HL-60 (cell line): ENCODE results near the gene FRS3.

ENCODE experiments used
- DNase-seq, 2 experiments: peaks; one replicate each; pipeline ENCODE4 v3.0.0-alpha.2; 2010 to 2020; ENCODE audit warnings: low read depth in 1 of 2, low spot score in 1 of 2
- H3K27ac ChIP-seq: fragments of 250-450 bp; sonication (Bioruptor Pico); replicated peaks from 2 replicates; pipeline ENCODE4 v1.5.1; 2020; ENCODE audit warnings: mild to moderate bottlenecking, moderate library complexity
- H3K27me3 ChIP-seq: fragments of 250-450 bp; sonication (Bioruptor Pico); 2 replicates; pipeline ENCODE4 v1.5.1; 2021; ENCODE audit warnings: mild to moderate bottlenecking, moderate library complexity; ENCODE audit not compliant: insufficient read depth, poor library complexity, severe bottlenecking
- H3K4me3 ChIP-seq: replicated peaks from 2 replicates; pipeline ENCODE4 v1.5.1; 2011; ENCODE audit warnings: mild to moderate bottlenecking, control low read depth, low read length; ENCODE audit not compliant: insufficient read depth
- GABPA ChIP-seq: IDR thresholded peaks from 2 replicates; pipeline ENCODE4 v1.6.1; 2012; ENCODE audit warnings: low read depth
- POLR2AphosphoS5 ChIP-seq: IDR thresholded peaks from 2 replicates; pipeline ENCODE4 v1.6.1; 2012; ENCODE audit warnings: low read depth
- SPI1 ChIP-seq: IDR thresholded peaks from 2 replicates; pipeline ENCODE4 v1.6.1; 2012; ENCODE audit warnings: low read depth, mild to moderate bottlenecking, borderline replicate concordance
- TF ChIP-seq, protein P1 (sequence below): IDR thresholded peaks from one replicate; pipeline ENCODE4 v1.5.1; 2011; ENCODE audit warnings: low read length, control low read depth, inconsistent platforms; ENCODE audit not compliant: insufficient read depth
- TF ChIP-seq, protein P2 (sequence below): IDR thresholded peaks from 2 replicates; pipeline ENCODE4 v1.6.1; 2012; ENCODE audit warnings: low read depth; ENCODE audit not compliant: insufficient replicate concordance

FRS3 gene

DNA sequence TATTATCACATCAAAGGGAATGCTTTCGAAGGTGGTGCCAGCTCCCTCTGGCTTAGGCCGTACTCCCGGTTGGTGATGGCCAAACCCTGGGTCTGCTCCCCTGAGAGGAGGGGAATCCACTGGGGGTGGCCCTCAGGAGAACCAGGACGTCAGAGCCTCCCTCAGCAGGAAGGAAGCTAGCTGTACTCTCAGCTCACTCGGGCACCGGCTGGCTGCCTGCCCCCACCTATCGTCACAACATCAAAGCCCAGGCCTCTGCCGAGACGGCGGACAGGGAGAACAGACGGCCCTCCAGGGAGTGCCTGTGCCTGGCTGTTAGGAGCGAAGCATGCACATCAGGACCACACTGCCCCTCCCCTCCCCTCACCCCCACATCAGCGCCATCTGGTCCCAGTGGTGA lies 23.3 kb downstream of the FRS3 start:
- no peak for DNase-seq
- TF ChIP-seq SPI1 = no peak
- TF ChIP-seq, protein P1, sequence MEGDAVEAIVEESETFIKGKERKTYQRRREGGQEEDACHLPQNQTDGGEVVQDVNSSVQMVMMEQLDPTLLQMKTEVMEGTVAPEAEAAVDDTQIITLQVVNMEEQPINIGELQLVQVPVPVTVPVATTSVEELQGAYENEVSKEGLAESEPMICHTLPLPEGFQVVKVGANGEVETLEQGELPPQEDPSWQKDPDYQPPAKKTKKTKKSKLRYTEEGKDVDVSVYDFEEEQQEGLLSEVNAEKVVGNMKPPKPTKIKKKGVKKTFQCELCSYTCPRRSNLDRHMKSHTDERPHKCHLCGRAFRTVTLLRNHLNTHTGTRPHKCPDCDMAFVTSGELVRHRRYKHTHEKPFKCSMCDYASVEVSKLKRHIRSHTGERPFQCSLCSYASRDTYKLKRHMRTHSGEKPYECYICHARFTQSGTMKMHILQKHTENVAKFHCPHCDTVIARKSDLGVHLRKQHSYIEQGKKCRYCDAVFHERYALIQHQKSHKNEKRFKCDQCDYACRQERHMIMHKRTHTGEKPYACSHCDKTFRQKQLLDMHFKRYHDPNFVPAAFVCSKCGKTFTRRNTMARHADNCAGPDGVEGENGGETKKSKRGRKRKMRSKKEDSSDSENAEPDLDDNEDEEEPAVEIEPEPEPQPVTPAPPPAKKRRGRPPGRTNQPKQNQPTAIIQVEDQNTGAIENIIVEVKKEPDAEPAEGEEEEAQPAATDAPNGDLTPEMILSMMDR = no peak
- no peak for TF ChIP-seq GABPA
- TF ChIP-seq, protein P2, sequence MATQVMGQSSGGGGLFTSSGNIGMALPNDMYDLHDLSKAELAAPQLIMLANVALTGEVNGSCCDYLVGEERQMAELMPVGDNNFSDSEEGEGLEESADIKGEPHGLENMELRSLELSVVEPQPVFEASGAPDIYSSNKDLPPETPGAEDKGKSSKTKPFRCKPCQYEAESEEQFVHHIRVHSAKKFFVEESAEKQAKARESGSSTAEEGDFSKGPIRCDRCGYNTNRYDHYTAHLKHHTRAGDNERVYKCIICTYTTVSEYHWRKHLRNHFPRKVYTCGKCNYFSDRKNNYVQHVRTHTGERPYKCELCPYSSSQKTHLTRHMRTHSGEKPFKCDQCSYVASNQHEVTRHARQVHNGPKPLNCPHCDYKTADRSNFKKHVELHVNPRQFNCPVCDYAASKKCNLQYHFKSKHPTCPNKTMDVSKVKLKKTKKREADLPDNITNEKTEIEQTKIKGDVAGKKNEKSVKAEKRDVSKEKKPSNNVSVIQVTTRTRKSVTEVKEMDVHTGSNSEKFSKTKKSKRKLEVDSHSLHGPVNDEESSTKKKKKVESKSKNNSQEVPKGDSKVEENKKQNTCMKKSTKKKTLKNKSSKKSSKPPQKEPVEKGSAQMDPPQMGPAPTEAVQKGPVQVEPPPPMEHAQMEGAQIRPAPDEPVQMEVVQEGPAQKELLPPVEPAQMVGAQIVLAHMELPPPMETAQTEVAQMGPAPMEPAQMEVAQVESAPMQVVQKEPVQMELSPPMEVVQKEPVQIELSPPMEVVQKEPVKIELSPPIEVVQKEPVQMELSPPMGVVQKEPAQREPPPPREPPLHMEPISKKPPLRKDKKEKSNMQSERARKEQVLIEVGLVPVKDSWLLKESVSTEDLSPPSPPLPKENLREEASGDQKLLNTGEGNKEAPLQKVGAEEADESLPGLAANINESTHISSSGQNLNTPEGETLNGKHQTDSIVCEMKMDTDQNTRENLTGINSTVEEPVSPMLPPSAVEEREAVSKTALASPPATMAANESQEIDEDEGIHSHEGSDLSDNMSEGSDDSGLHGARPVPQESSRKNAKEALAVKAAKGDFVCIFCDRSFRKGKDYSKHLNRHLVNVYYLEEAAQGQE = no peak
- TF ChIP-seq POLR2AphosphoS5 = no peak
- Histone ChIP-seq H3K4me3 (no peak overlapping the region), H3K27me3 (no peaks in the 10 kb centered on the region), H3K27ac (no peak overlapping the region)

DNA sequence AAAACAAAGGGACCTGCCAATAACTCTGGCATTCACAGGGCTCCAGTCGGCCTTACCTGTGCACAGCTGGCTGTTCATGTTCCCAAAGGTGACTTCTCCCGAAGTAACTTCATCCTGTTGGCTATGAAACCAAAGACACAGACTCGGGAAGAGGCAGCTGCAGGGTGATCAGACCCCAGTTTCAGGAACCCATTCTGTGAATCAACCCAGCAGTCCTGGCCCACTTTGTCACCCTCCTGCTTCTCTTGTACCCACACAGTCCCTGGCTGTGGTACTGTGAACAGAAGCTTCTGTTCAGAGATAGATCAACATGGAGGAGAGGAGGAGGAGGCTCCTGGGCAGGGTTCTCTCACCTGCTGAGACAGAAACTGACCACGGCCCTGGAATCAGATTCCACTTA lies 23.8 kb downstream of the FRS3 start:
- TF ChIP-seq, protein P1 = no peak
- TF ChIP-seq SPI1 = no peak
- DNase-seq = no peak
- Histone ChIP-seq H3K4me3 (no peak overlapping the region), H3K27ac (no peak overlapping the region), H3K27me3 (no peaks in the 10 kb centered on the region)

GRCh38 chr6:41750374-41750773 lies 29.3 kb downstream of the FRS3 start:
- DNase-seq = no peak
- TF ChIP-seq POLR2AphosphoS5 = no peak
- TF ChIP-seq SPI1 = no peak
- TF ChIP-seq, protein P1 = no peak
- no peak for TF ChIP-seq GABPA
- H3K27ac ChIP-seq = no peak overlapping the region

DNA sequence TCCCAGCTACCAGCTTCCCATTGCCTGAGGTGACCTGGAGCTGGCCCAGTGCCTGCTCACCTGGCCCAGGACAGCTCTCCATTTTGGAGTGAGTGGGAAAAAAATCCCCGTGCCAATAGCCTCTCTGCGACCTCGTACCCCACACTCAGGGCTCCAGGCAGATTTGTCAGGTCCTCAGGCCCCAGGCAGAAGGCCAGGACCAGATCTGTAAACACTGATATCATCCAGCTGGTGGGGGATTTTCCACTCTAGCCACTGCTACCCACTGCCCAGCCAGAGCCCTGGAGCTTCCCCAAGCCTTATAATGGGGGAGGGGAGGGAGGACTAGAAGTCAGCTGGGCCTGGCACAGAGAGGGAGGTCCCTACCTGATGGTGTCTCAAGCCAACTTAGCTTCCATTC lies 31.2 kb downstream of the FRS3 start:
- TF ChIP-seq GABPA = no peak
- TF ChIP-seq, protein P1 = no peak
- TF ChIP-seq POLR2AphosphoS5 = no peak
- TF ChIP-seq SPI1 = no peak
- TF ChIP-seq, protein P2 = no peak
- Histone ChIP-seq H3K27ac (no peak overlapping the region), H3K27me3 (no peaks in the 10 kb centered on the region), H3K4me3 (no peak overlapping the region)
- DNase-seq = no peak

More at GRCh38 chr6:41750374-41750773, 29.3 kb downstream of the FRS3 start:
- Histone ChIP-seq H3K27me3 (no peaks in the 10 kb centered on the region), H3K4me3 (no peak overlapping the region)
